ENCODE results near the gene PDIA2.
"Not testable (repeated sequence)": the region's sequence is repeated elsewhere in the genome, so short reads cannot be mapped to it uniquely, and the experiment has no call there.

The PDIA2 gene

DNA sequence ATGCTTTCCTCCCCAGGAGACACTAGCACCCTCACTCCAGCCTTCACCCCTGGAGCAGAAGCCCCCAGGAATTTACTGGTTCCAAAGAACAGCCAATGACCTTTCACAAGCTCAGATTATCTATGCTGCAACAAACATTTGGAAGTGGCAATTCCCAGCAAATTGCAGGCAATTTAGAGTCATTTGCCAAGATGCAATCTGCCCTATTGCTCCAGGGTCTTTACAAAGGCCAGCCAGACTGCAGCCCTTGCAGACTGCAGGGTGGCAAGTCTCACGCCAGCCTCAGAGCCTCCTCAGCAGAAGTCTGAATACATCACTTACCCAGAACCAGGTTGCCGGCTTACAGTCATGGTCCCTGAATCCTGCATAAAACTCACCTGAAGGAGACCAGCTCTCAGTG is 47.8 kb downstream of the PDIA2 start:
- no peak for DNase-seq (ENCODE audit: low read depth, low spot score)

- peak; percentile 45 for DNase-seq (ENCODE audit: low read depth, low spot score)
Measured at GRCh38 chr16:331181-331814, 48.3 kb downstream of the PDIA2 start.

- no peak for DNase-seq (ENCODE audit: low read depth, low spot score)
Measured at GRCh38 chr16:333406-334094, 50.6 kb downstream of the PDIA2 start.

GRCh38 chr16:334164-334832 is 51.3 kb downstream of the PDIA2 start:
- DNase-seq (ENCODE audit: low read depth, low spot score), result not testable (repeated sequence)

- not testable (repeated sequence) for DNase-seq (ENCODE audit: low read depth, low spot score)
Measured at GRCh38 chr16:334861-335632, 52.1 kb downstream of the PDIA2 start.

DNA sequence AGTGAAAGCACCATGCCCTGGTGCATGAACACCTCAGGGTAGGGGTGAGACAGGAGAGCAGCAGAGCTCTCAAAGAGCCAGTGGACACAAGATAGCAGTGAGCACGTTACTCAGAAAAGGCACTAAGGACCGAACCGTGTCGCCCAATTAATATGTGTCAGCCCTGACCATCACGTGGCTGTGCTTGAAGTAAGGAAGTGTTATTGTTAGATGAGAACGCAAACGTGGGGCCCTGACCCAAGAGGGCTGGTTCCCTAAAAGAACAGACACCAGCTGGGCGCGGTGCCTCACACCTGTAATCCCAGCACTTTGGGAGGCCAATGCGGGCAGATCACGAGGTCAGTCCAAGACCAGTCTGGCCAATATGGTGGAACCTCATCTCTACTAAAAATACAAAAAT is 53.3 kb downstream of the PDIA2 start:
- DNase-seq (ENCODE audit: low read depth, low spot score), result no peak

Data from astrocyte of the hippocampus (primary cell).